SK-N-MC (cell line): Measurements from ENCODE around the gene SP3.

Source experiments
- EZH2 ChIP-seq: fragments of 200-600 bp; sonication (generic); IDR thresholded peaks from one replicate; pipeline ENCODE4 v1.6.1; 2017; ENCODE audit warnings: antibody characterized with exemption
- POLR2AphosphoS5 ChIP-seq: IDR thresholded peaks from 2 replicates; pipeline ENCODE4 v1.6.1; 2012; ENCODE audit warnings: mild to moderate bottlenecking, low read depth, low read length, borderline replicate concordance

DNA sequence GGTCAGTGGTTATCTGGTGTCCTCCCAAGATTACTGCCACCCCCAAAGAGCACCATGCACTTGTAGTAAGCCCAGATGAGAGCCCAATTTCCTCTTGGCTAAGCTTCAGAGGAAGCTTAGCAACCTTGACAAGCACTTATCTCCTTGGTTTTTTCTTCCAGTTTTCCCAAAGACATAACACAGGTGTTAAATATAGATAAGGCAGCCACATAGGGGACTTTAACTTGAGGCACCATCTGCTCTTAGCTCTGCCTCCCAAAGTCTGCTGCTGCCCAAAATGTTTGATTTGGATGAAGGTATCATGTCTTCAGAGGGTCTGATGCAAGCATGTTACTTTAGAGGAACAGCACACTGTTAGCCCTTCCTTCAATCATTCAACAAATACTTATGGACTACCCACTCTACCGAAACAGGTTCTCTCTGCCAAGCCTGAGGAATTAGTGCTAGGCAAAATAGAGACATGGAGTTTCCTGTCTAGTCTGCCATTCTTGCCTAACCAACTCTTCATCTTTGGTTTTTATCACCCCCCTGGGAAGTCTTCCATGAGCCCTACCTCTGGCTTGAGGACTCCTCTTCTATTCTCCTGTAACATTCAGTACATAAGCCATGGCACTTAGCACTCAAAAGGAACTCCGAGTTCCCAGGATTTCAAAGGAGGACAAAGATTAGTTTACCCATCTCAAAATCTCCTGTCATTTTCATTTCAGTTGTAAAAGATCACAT is 73.7 kb downstream of the SP3 start:
- no peak for TF ChIP-seq EZH2
- no peak for TF ChIP-seq POLR2AphosphoS5
